ENCODE measurements around the gene MARCHF3.
"Not testable (repeated sequence)": the region's sequence is repeated elsewhere in the genome, so short reads cannot be mapped to it uniquely, and the experiment has no call there.

The MARCHF3 gene

GRCh38 chr5:126918615-126918957 lies 111.8 kb downstream of the MARCHF3 start:
- no peak for DNase-seq (ENCODE audit: low read depth, low spot score)

GRCh38 chr5:126917918-126918614 lies 112.3 kb downstream of the MARCHF3 start:
- no peak for DNase-seq (ENCODE audit: low read depth, low spot score)

- DNase-seq (ENCODE audit: low read depth, low spot score): no peak
These were observed 114.9 kb downstream of the MARCHF3 start for GRCh38 chr5:126915496-126915895.

- DNase-seq (ENCODE audit: low read depth, low spot score): no peak
These were observed 115.4 kb downstream of the MARCHF3 start for GRCh38 chr5:126914801-126915436.

- no peak for DNase-seq (ENCODE audit: low read depth, low spot score)
These were observed 117.7 kb downstream of the MARCHF3 start for GRCh38 chr5:126912616-126913200.

- DNase-seq (ENCODE audit: low read depth, low spot score): no peak
These were observed 118.4 kb downstream of the MARCHF3 start for GRCh38 chr5:126911986-126912385.

- DNase-seq (ENCODE audit: low read depth, low spot score): no peak
These were observed 120.5 kb downstream of the MARCHF3 start for GRCh38 chr5:126909856-126910255.

GRCh38 chr5:126904407-126904806 lies 126.0 kb downstream of the MARCHF3 start:
- not testable (repeated sequence) for DNase-seq (ENCODE audit: low read depth, low spot score)

- DNase-seq (ENCODE audit: low read depth, low spot score): no peak
These were observed 129.6 kb downstream of the MARCHF3 start for GRCh38 chr5:126900796-126901195.

- no peak for DNase-seq (ENCODE audit: low read depth, low spot score)
These were observed 130.9 kb downstream of the MARCHF3 start for GRCh38 chr5:126899476-126899875.

- DNase-seq (ENCODE audit: low read depth, low spot score): no peak
These were observed 132.3 kb downstream of the MARCHF3 start for GRCh38 chr5:126897851-126898630.

- DNase-seq (ENCODE audit: low read depth, low spot score): no peak
These were observed 134.1 kb downstream of the MARCHF3 start for GRCh38 chr5:126896170-126896702.

GRCh38 chr5:126895712-126896111 lies 134.6 kb downstream of the MARCHF3 start:
- DNase-seq (ENCODE audit: low read depth, low spot score): not testable (repeated sequence)

GRCh38 chr5:126890414-126890813 lies 139.9 kb downstream of the MARCHF3 start:
- DNase-seq (ENCODE audit: low read depth, low spot score): not testable (repeated sequence)

- DNase-seq (ENCODE audit: low read depth, low spot score): no peak
These were observed 142.2 kb downstream of the MARCHF3 start for GRCh38 chr5:126888175-126888574.

GRCh38 chr5:126884269-126884819 lies 146.0 kb downstream of the MARCHF3 start:
- DNase-seq (ENCODE audit: low read depth, low spot score): no peak

- DNase-seq (ENCODE audit: low read depth, low spot score): no peak
These were observed 146.7 kb downstream of the MARCHF3 start for GRCh38 chr5:126883564-126884245.

GRCh38 chr5:126881821-126882600 lies 148.3 kb downstream of the MARCHF3 start:
- no peak for DNase-seq (ENCODE audit: low read depth, low spot score)

- no peak for DNase-seq (ENCODE audit: low read depth, low spot score)
These were observed 151.7 kb downstream of the MARCHF3 start for GRCh38 chr5:126878634-126879033.

- no peak for DNase-seq (ENCODE audit: low read depth, low spot score)
These were observed 152.3 kb downstream of the MARCHF3 start for GRCh38 chr5:126878085-126878484.

Data from activated CD4-positive, CD25-positive, alpha-beta regulatory T cell treated with anti-CD3 and anti-CD28 coated beads, Interleukin-2, amount 50 U/mL, for 16 hours (primary cell).